Panc1 (cell line): ENCODE data around the gene PDE1C.

ENCODE experiments used
- CTCF ChIP-seq: fragments of 450-650 bp; IDR thresholded peaks from 2 replicates; pipeline ENCODE4 v1.5.1; 2017; ENCODE audit warnings: mild to moderate bottlenecking
- POLR2AphosphoS5 ChIP-seq: IDR thresholded peaks from 2 replicates; pipeline ENCODE4 v1.6.1; 2012; ENCODE audit warnings: mild to moderate bottlenecking, low read depth, low read length, moderate library complexity
- REST ChIP-seq, 2 experiments: IDR thresholded peaks; 2 replicates each; pipeline ENCODE4 v1.6.1; 2011 to 2012; ENCODE audit warnings: low read depth in 2 of 2, control low read depth in 1 of 2, low read length in 1 of 2, mild to moderate bottlenecking in 1 of 2, moderate library complexity in 1 of 2; ENCODE audit not compliant: insufficient read depth in 1 of 2
- SIN3A ChIP-seq: IDR thresholded peaks from 2 replicates; pipeline ENCODE4 v1.6.1; 2012; ENCODE audit warnings: low read depth, mild to moderate bottlenecking, low read length, moderate library complexity, borderline replicate concordance; ENCODE audit not compliant: insufficient read depth
- TCF7L2 ChIP-seq: IDR thresholded peaks from 2 replicates; pipeline ENCODE4 v1.6.1; 2011; ENCODE audit warnings: mild to moderate bottlenecking, low read depth, low read length, inconsistent platforms

GRCh38 chr7:32115831-32116230 lies 45.6 kb upstream of the PDE1C start:
- TF ChIP-seq CTCF (no peak), POLR2AphosphoS5 (no peak), SIN3A (no peak), TCF7L2 (no peak), REST (IDR thresholded peaks at IDR 0.05; ENCODE audit: insufficient read depth in 1 of 2, low read depth in 2 of 2, low read length in 1 of 2) (no peak)
